SK-N-MC (cell line): Measurements from ENCODE around the gene APLF.
A peak's percentile ranks its signal among the peaks of the same experiment; 100 is the strongest.

Experiments used
- DNase-seq: peaks from one replicate; pipeline ENCODE4 v3.0.0-alpha.2; 2011; ENCODE audit warnings: low read depth, low spot score
- H3K27ac ChIP-seq: fragments of 200-600 bp; sonication (generic); 2 replicates; pipeline ENCODE4 v1.5.1; 2016; ENCODE audit warnings: mixed run types
- H3K36me3 ChIP-seq: fragments of 200-600 bp; sonication (generic); 2 replicates; pipeline ENCODE4 v1.6.1; 2017; ENCODE audit warnings: antibody characterized with exemption, low read length, mixed read lengths; ENCODE audit not compliant: insufficient read depth
- H3K4me3 ChIP-seq: fragments of 200-600 bp; sonication (generic); 2 replicates; pipeline ENCODE4 v1.5.1; 2016
- H3K9ac ChIP-seq: fragments of 200-600 bp; sonication (generic); 2 replicates; pipeline ENCODE4 v1.8.0; 2017; ENCODE audit warnings: mixed run types, mixed read lengths; ENCODE audit not compliant: insufficient read length
- H3K9me3 ChIP-seq: fragments of 200-600 bp; sonication (generic); 2 replicates; pipeline ENCODE4 v1.6.1; 2017; ENCODE audit warnings: low read depth, mild to moderate bottlenecking, antibody characterized with exemption, low read length, moderate library complexity, mixed read lengths
- EZH2 ChIP-seq: fragments of 200-600 bp; sonication (generic); IDR thresholded peaks from one replicate; pipeline ENCODE4 v1.6.1; 2017; ENCODE audit warnings: antibody characterized with exemption
- FOXP2 ChIP-seq: optimal IDR thresholded peaks from 2 replicates; pipeline ENCODE3; 2011; ENCODE audit warnings: mild to moderate bottlenecking, moderate library complexity; ENCODE audit not compliant: insufficient read depth; ENCODE audit errors: extremely low read length, control extremely low read depth
- POLR2AphosphoS5 ChIP-seq: IDR thresholded peaks from 2 replicates; pipeline ENCODE4 v1.6.1; 2012; ENCODE audit warnings: mild to moderate bottlenecking, low read depth, low read length, borderline replicate concordance

Gene APLF

DNA sequence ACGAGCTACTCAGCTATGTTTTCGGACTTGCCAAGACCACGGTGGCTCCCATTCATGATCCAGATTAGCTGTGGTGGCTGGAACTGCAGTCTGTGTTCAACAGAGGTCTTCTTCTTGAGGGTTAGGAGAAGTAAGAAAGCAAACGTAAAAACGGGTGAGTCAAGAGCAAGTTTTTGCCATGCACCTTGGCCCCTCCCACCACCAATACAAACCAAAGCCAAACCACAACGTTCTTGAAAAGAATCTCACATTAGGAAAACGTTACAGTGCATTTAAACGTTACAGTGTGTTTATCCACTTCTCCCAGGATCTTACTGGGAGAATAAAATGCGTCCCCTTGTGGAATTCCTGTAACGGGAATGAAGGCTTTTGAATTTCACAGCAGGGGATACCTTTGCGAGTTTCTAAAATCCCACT is 1.0 kb upstream of the APLF start:
- no peaks in the 10 kb centered on the region for H3K9me3 ChIP-seq
- H3K27ac ChIP-seq: no peak overlapping the region
- TF ChIP-seq EZH2 (no peak), FOXP2 (no peak), POLR2AphosphoS5 (no peak)
- peak overlapping the region; percentile 95 for H3K4me3 ChIP-seq
- DNase-seq: no peak
- peak overlapping the region; percentile 83 for H3K9ac ChIP-seq
- H3K36me3 ChIP-seq: no peaks in the 10 kb centered on the region

DNA sequence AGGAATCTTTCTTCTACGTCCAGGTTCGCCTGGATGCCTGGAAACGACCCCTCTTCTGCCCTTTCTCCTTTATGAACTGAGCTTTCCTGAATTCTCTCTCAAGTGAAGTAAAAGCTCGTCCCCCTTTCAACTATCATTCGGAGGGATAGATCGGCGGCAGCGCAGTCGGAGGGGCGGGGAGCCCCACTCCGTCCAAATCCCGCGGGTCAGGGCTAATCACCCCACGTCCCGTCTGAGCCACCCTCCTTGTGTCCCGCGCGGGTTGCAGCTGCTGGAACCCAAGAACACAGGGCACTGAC is 658 bp upstream of the APLF start:
- no peak for DNase-seq
- Histone ChIP-seq H3K27ac (no peak overlapping the region), H3K9ac (peak overlapping the region; percentile 83), H3K36me3 (no peaks in the 10 kb centered on the region), H3K4me3 (peak overlapping the region; percentile 95), H3K9me3 (no peaks in the 10 kb centered on the region)
- TF ChIP-seq POLR2AphosphoS5 (no peak), EZH2 (no peak), FOXP2 (no peak)

DNA sequence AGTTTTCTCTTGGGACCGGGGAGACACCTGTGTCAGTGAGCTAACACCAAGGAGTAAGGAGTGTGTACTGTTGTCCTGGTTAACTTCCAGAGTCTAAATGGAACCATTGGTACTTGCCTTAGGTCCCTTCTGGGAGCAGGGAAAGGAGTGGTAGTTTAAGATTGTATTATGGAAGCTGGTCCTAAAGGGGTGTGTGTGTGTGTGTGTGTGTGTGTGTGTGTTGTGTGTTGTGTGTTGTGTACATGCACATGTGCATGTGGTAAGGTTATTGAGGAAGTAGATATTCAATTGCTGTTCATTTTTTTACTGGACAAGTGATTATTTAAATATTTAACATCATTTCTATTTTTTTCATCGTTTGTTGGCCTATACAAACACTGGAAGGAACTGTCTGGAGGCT is 1.4 kb downstream of the APLF start:
- Histone ChIP-seq H3K9ac (no peak overlapping the region), H3K27ac (no peak overlapping the region), H3K9me3 (no peaks in the 10 kb centered on the region), H3K36me3 (no peaks in the 10 kb centered on the region), H3K4me3 (peak overlapping the region; percentile 95)
- DNase-seq: no peak
- TF ChIP-seq POLR2AphosphoS5 (no peak), EZH2 (no peak), FOXP2 (no peak)

DNA sequence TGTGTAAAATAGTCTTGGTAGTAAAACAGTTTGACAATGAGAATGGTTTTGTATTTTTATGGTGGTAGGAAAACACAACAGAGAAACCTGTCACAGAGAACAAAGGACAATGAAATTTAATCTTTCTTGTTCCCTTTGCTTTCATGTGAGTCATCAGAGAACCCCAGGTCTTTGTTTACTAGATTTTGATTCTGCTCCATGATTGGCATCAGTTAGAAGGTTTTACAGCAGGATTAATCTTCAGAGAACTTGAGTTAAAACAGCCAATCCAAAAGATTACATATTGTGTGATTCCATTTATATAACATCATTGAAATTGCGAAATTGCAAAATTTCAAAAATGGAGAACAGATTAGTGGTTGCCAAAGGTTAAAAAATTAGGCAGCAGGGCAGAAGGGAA is 2.5 kb downstream of the APLF start:
- Histone ChIP-seq H3K36me3 (no peaks in the 10 kb centered on the region), H3K9me3 (no peaks in the 10 kb centered on the region), H3K27ac (no peak overlapping the region), H3K4me3 (no peak overlapping the region), H3K9ac (no peak overlapping the region)
- DNase-seq: no peak
- TF ChIP-seq EZH2 (no peak), POLR2AphosphoS5 (no peak)

DNA sequence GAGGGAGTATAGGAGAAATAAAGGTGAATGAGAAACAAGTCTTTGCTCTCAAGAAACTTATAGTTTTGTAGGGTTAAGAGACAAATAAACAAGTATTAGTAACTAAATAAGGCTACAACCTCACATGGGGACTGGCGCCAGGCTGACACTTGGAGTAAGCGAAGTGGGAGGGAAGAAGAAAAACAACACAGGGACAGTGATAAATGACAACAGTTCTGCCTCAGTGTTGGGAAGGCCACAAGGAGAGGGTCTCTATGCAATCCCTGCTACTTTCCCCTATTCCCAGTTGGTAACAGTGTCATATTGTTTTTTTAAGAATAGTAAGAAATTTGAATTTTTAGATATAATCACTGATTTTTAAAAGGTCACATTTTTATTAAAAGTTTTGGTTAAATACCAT is 4.0 kb downstream of the APLF start:
- no peaks in the 10 kb centered on the region for H3K9me3 ChIP-seq
- H3K36me3 ChIP-seq: no peaks in the 10 kb centered on the region
- H3K4me3 ChIP-seq: no peak overlapping the region
- no peak overlapping the region for H3K27ac ChIP-seq
- DNase-seq: no peak
- TF ChIP-seq FOXP2: no peak
- no peak overlapping the region for H3K9ac ChIP-seq

DNA sequence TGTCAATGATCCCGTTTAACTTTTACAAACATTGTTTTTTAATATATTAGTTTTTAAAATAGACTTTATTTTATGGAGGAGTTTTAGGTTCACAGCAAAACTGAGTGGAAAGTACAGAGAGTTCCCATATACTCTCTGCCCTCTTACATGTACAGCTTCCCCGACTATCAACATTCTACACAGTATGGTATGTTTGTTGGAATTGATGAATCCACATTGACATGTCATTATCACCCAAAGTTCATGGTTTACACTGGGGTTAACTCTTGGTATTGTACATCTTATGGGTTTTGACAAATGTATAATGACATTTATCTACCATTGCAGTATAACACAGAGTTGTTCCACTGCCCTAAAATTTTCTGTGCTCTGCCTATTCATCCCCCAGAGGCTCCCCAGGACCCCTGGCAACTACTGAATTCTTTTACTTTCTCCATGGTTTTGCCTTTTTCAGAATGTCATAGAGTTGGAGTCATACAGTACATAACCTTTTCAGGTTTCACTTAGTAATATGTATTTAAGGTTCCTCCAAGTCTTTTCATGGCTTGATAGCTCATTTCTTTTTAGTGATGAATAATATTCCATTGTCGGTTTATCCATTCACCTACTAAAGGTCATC is 5.5 kb downstream of the APLF start:
- Histone ChIP-seq H3K9ac (no peak overlapping the region), H3K27ac (no peak overlapping the region), H3K4me3 (no peak overlapping the region), H3K9me3 (no peaks in the 10 kb centered on the region), H3K36me3 (no peaks in the 10 kb centered on the region)
- no peak for TF ChIP-seq POLR2AphosphoS5
- TF ChIP-seq FOXP2: no peak
- TF ChIP-seq EZH2: no peak
- no peak for DNase-seq

DNA sequence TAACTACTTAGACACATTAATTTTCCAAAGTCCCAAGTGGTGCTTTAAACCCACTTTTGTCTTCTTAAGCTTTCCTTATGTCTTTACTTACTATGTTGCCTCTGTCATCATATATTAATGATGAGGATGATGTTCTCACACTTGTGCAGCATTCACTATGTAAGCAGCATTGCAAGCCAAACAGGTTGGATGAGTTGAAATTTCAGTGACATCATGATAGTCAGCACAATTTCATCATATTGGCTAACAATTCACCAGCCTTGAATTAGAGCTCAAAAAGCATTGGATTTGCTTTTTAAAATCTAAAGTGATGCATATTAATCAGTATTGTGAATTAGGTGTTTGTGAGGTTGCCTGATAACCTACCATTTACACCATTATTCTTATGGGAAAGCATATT is 7.7 kb downstream of the APLF start:
- Histone ChIP-seq H3K4me3 (no peak overlapping the region), H3K9ac (no peak overlapping the region), H3K27ac (no peak overlapping the region), H3K36me3 (no peaks in the 10 kb centered on the region), H3K9me3 (no peaks in the 10 kb centered on the region)
- TF ChIP-seq POLR2AphosphoS5 (no peak), FOXP2 (no peak), EZH2 (no peak)
- DNase-seq: no peak

DNA sequence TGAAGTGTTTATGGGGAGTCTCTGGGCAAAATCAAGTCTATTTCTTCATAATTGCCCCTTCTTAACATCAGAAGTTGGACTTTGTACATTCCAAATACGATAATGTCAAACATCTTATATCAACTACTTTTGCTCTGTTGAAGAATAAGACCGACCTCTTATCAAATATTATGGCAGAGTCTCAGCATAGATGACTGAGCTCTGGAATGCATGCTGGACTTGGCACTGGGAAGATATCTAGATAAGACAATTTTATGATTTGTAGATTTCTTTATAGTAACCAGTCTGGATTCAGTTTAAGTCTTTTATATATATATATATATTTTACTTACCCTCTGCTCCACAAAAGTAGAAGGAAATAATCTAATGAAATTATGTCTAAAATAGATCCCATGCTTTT is 8.2 kb downstream of the APLF start:
- no peaks in the 10 kb centered on the region for H3K9me3 ChIP-seq
- TF ChIP-seq EZH2 (no peak), POLR2AphosphoS5 (no peak), FOXP2 (no peak)
- H3K4me3 ChIP-seq: no peak overlapping the region
- no peaks in the 10 kb centered on the region for H3K36me3 ChIP-seq
- no peak overlapping the region for H3K9ac ChIP-seq
- DNase-seq: no peak
- no peak overlapping the region for H3K27ac ChIP-seq

DNA sequence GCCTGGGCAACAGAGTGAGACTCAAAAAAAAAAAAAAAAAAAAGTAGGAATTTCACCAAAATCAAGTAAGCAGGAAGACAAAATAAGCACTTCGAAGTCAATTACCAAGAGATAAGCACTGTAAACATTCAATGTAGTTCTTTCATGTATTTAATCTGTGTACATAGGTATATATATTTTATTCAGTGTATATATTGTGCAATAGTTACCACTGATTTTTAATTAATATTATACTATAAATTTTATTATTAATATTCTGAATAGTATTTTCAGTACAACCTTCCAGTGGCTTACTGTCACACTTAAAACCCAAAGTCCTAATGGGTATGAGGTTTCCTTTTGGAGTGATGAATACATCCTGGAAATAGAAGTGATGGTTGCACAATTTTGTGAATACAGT is 9.1 kb downstream of the APLF start:
- TF ChIP-seq POLR2AphosphoS5 (no peak), FOXP2 (no peak), EZH2 (no peak)
- no peak for DNase-seq

More for the DNA sequence above, 9.1 kb downstream of the APLF start:
- H3K4me3 ChIP-seq: no peak overlapping the region
- H3K9ac ChIP-seq: no peak overlapping the region
- H3K36me3 ChIP-seq: no peaks in the 10 kb centered on the region
- no peaks in the 10 kb centered on the region for H3K9me3 ChIP-seq
- no peak overlapping the region for H3K27ac ChIP-seq
